Measurements from ENCODE around the gene LRRC74A. TPM values are rescaled to one million over a fixed set of nuclear protein-coding genes. Genes with fewer than 3 reads are reported as not detected.

Gene LRRC74A
- total RNA-seq, 1 experiment from 2014 or later, result not detected

- no peak within 1 kb of the TSS for H2BK12ac ChIP-seq (ENCODE audit: insufficient read length, low read depth, low read length)
- no peak for TF ChIP-seq CTCF (conservative IDR thresholded peaks at IDR 0.05)
- no peaks in the 10 kb centered on the region for H3K79me1 ChIP-seq (ENCODE audit: insufficient read depth, low read depth, low read length, poor library complexity, severe bottlenecking)
- H4K20me1 ChIP-seq (ENCODE audit: control insufficient read depth, insufficient read depth, insufficient read length), result no peaks in the 10 kb centered on the region
- no CpG with 5 or more reads among the region's 69 CpGs for WGBS (ENCODE audit: extremely low coverage, insufficient read length, low lambda C conversion rate)
- no peak within 1 kb of the TSS for H2BK20ac ChIP-seq (ENCODE audit: low read depth, low read length, poor library complexity, severe bottlenecking)
- H3K36me3 Mint-ChIP-seq (ENCODE audit: insufficient read depth in 1 of 3, low read depth in 3 of 3), result peaks cover 10 to 21% (median 13%) of the 10 kb centered on the region in 3 experiments; a peak in 6 of 7 replicates
- H3K9ac ChIP-seq (ENCODE audit: extremely low read depth, insufficient read length, low read length), result peak within 1 kb of the TSS; percentile 49
- H2AFZ ChIP-seq (ENCODE audit: low read length), result peak within 1 kb of the TSS; percentile 84
- no peak within 1 kb of the TSS for H3K56ac ChIP-seq (ENCODE audit: insufficient read length, low read depth, low read length)
- peaks cover 4% of the 10 kb centered on the region; the same call in 1 of the 2 replicates for H3K4me1 ChIP-seq (ENCODE audit: insufficient read depth, low read length)
- no peak within 1 kb of the TSS for H2BK120ac ChIP-seq (ENCODE audit: low read depth, low read length, poor library complexity, severe bottlenecking)
- no peaks in the 10 kb centered on the region for H3K27me3 ChIP-seq (ENCODE audit: insufficient read depth, low read length)
- H2BK5ac ChIP-seq (ENCODE audit: insufficient read length, low read length), result no peak within 1 kb of the TSS
- peak; percentile 97 for DNase-seq
- H3K9me3 Mint-ChIP-seq, result no peaks in the 10 kb centered on the region; a peak in 1 of 5 replicates
- H3K4me2 ChIP-seq (ENCODE audit: insufficient read depth, insufficient read length, low read length), result peak within 1 kb of the TSS; percentile 92
- H4K91ac ChIP-seq (ENCODE audit: insufficient read length, low read depth, low read length), result no peak within 1 kb of the TSS
- peak within 1 kb of the TSS; percentile 62 for H3K18ac ChIP-seq (ENCODE audit: insufficient read length, low read depth, low read length)
- H3T11ph ChIP-seq (ENCODE audit: low read length), result no peak within 1 kb of the TSS
- H3K4me3 Mint-ChIP-seq, result peak within 1 kb of the TSS; percentile 88 to 93
- no peak within 1 kb of the TSS for H3K4ac ChIP-seq (ENCODE audit: low read depth, low read length)
- no peak within 1 kb of the TSS for H2AK5ac ChIP-seq (ENCODE audit: insufficient read length, low read length)
- H3K79me2 ChIP-seq (ENCODE audit: insufficient read depth, low read length), result no peaks in the 10 kb centered on the region
- peak within 1 kb of the TSS; percentile 50 for H3K14ac ChIP-seq (ENCODE audit: insufficient read depth, low read length)
- H3K27me3 Mint-ChIP-seq (ENCODE audit: low read depth), result no peaks in the 10 kb centered on the region
- no peak within 1 kb of the TSS for H4K8ac ChIP-seq (replicated peaks; ENCODE audit: insufficient read length, low read depth, low read length)
- no peak within 1 kb of the TSS for H3K23ac ChIP-seq (ENCODE audit: insufficient read length, low read depth, low read length)
- no peak within 1 kb of the TSS for H3K27ac ChIP-seq (ENCODE audit: insufficient read length, low read depth, low read length)
- peak within 1 kb of the TSS; percentile 53 to 87 (median 74); a peak in 4 of 7 replicates for H3K27ac Mint-ChIP-seq
- H3K4me1 Mint-ChIP-seq, result peaks cover 17 to 18% of the 10 kb centered on the region in 2 experiments
- H4K5ac ChIP-seq (ENCODE audit: insufficient read length, low read depth, low read length), result peak within 1 kb of the TSS; percentile 50
- H2BK15ac ChIP-seq (ENCODE audit: low read depth, low read length), result no peak within 1 kb of the TSS
- peaks cover 10% of the 10 kb centered on the region for H3K23me2 ChIP-seq (ENCODE audit: insufficient read length, low read depth, low read length, poor library complexity, severe bottlenecking)
- no peaks in the 10 kb centered on the region for H3K9me3 ChIP-seq (ENCODE audit: control insufficient read depth, low read depth, low read length)
These were observed 13.5 kb upstream of the LRRC74A start, which contains the start of gene ANGEL1 for GRCh38 chr14:76812422-76813383. ANGEL1 (minus strand) TSS chr14:76812882; CDS start chr14:76812827, 55 bp downstream.

Measured in H9 (cell line).